Activated naive CD4-positive, alpha-beta T cell treated with anti-CD3 and anti-CD28 coated beads, Interleukin-2, amount 50 U/mL, for 16 hours (primary cell): ENCODE data around the gene ACTL6B.

Experiments
- DNase-seq: peaks from one replicate; pipeline ENCODE4 v3.0.0-alpha.2; 2020

The ACTL6B gene

GRCh38 chr7:100599911-100600729 is 56.1 kb downstream of the ACTL6B start:
- DNase-seq, result no peak

GRCh38 chr7:100598425-100598824 is 57.8 kb downstream of the ACTL6B start:
- DNase-seq, result no peak

GRCh38 chr7:100595188-100595587 is 61.1 kb downstream of the ACTL6B start:
- no peak for DNase-seq
